Dedifferentiated amniotic fluid mesenchymal stem cell (primary cell): ENCODE data around the gene MNX1.
A peak's percentile ranks its signal among the peaks of the same experiment; 100 is the strongest.

Experiments
- DNase-seq: peaks from one replicate; pipeline ENCODE4 v3.0.0-alpha.2; 2016; ENCODE audit errors: extremely low spot score

Gene MNX1

DNA sequence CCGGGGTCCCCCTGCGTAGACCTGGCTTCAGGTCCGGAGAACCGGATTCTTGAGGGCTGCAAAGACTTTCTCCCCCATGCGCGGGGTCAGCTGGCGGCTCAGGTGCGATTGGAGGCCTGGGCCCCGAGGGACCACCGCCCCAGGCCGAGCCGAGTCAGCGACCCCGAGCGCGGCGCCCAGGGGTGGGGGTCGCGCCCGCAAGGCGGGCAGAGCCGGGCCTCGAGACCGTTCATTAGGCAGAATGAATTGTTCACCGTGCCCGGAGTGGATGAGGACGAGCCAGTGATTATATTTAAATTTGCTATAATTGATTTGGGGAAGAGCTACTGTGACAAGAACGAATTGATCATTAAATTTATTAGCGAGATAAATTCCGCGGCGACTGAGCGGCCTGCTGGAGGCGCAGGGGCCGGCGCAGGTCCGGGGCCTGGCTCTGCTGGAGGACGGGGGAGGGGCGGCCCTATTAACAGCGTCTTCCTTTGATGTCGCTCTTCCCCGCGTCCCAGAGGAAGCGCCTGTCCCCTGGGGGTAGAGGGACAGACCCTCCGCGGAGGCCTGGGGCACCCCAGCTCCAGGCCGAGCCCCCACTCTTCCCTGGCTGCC, 7.5 kb downstream of the MNX1 start:
- DNase-seq, result no peak

GRCh38 chr7:157001920-157002818, 8.3 kb downstream of the MNX1 start:
- DNase-seq, result no peak

- no peak for DNase-seq
Measured at GRCh38 chr7:157000741-157001653, 9.5 kb downstream of the MNX1 start.

DNA sequence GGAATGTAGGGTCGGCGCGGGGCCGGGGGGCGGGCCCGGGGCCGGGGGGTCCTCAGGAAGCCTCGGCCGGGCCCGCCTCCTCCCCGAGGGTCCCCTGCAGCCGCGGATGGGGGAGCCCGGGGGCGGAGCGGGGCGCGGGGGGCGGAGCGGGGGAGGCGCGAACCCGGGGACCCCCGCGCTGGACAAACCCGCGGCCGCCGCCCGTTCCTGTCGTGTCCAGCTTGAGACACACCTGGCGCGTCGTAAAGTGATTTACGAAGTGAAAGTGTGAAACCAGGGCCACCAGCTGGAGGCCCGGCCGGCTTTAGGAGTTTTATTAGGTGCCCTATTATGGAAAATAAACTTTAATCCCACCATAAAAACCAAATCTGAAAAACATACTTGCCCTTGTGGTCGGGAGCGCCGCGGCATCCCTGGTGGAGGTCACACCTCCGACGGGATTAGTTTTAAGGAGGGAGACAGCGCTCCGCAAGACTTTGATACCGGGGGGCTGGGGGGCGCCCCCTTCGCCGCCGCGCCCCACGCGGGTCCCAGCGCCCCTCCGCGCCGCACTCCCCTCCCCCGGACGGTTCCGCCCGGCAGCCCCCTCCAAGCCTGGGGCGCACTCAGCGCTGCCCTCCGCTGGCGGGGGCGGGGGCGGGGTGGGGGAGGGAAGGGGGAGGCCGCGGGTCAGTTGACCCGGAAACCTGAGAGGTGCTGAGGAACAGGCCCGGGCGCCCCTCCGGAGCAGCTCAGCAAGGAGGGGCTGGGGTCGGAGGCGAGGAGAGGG, 10.3 kb downstream of the MNX1 start:
- DNase-seq, result no peak

GRCh38 chr7:156998988-156999957, 11.2 kb downstream of the MNX1 start:
- no peak for DNase-seq

DNA sequence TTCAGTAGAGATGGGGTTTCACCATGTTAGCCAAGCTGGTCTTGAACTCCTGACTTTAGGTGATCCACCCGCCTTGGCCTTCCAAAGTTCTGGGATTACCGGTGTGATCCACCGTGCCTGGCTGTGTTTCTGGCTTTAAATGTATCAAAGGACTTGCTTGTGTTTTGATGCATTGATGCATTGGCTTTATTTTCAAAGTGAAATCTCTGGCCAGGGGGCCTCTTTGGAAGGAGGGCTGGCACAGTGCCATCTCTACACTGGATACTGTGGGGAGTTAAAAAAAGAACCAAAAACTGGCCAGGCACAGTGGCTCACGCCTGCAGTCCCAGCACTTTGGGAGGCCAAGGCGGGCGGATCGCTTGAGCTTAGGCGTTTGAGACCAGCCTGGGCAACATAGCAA, 16.0 kb downstream of the MNX1 start:
- DNase-seq, result no peak

GRCh38 chr7:156993925-156994235, 16.6 kb downstream of the MNX1 start:
- no peak for DNase-seq

- no peak for DNase-seq
Measured at GRCh38 chr7:156993021-156993924, 17.2 kb downstream of the MNX1 start.

- no peak for DNase-seq
Measured at GRCh38 chr7:156989766-156990535, 20.5 kb downstream of the MNX1 start.

GRCh38 chr7:156988343-156989185, 21.9 kb downstream of the MNX1 start:
- DNase-seq, result no peak

- DNase-seq, result no peak
Measured at GRCh38 chr7:156986378-156986777, 24.1 kb downstream of the MNX1 start.

- DNase-seq, result no peak
Measured at GRCh38 chr7:156985101-156985992, 25.1 kb downstream of the MNX1 start.

DNA sequence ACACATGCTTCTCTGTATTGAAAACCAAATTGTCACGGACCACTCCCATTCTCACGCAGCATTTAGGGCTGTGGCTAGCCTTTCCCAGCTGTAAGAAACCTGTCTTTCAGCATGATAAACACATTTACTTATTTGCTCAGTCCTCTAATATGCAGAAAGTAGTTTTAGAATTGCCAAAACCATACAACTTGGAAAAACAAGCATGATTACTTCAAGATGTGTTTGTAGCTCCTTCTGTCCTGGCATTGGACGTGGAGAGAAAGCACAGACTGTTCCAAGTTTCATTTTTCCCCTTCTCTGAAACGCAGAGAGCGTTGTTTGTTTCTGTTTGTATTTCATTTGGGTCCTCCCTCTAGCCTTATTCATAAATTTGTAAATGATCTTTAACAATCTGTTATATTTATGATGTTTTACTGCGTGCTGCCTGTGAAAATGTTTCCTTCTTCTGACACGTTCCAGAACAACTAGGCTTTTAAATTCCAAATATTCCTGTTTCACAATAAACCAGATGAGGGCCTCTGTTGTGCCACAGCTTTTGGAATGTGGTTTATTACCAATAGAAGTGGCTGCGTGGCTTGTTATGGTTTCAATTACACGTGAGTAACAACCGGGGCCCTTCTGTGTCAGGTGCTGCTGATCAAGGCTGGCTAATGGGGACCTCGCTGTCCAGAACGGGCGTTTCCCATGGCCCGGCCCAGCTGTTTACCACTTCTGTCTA, 26.1 kb downstream of the MNX1 start:
- DNase-seq, result peak; percentile 55

- DNase-seq, result no peak
Measured at GRCh38 chr7:156979711-156980110, 30.8 kb downstream of the MNX1 start.

DNA sequence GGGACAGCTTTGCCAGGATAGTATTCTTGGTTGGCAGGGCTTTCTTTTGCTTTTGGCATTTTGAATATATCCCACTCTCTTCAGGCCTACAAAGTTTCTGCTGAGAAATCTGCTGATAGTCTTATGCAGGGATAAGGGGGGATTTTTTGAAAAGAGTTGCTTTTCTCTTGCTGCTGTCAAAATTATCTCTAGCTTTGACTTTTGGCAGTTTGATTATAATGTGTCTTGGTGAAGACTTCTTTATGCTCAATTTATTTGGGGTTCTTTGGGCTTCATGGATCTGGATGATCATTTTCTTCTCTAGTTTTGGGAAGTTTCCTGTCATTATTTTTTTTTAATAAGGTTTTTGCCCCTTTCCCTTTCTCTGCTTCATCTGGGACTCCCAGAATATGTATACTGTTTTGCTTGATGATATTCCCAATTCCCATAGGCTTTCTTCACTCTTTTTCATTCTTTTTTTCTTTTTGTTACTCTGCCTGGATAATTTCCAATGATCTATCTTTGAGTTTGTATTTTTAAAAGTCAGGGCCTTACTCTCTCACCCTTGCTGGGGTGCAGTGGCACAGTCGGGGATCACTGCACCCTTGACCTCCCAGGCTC, 31.4 kb downstream of the MNX1 start:
- DNase-seq, result no peak

DNA sequence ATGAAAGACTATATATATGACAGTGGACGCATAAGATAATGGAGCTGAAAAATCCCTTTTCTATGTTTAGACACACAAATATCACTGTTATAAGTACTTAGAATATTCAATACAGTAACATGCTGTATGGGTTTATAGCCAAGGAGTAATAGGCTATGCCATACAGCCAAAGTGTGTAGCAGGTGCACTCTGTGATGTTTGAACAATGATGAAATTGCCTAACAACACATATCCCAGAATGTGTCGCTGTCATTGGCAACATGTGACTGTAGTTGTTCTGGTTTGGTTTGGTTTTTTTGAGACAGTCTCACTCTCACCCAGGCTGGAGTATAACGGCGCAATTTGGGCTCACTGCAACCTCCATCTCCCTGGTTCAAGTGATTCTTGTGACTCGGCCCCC, 34.8 kb downstream of the MNX1 start:
- no peak for DNase-seq
